ENCODE measurements around the gene FGD6.

FGD6 gene

GRCh38 chr12:95066091-95066855, 151.0 kb downstream of the FGD6 start:
- TF ChIP-seq CTCF (IDR thresholded peaks at IDR 0.05; ENCODE audit: low read depth, low read length, missing control alignments): no peak
- no peak for DNase-seq (ENCODE audit: low read depth)
- H3K4me3 ChIP-seq (ENCODE audit: low read depth, low read length): no peak overlapping the region
- in situ Hi-C loops (cut with HindIII; ENCODE audit: low sequenced_read_pairs): no loop called here

GRCh38 chr12:95060951-95061350, 156.3 kb downstream of the FGD6 start:
- no peak for DNase-seq (ENCODE audit: low read depth)
- TF ChIP-seq CTCF (IDR thresholded peaks at IDR 0.05; ENCODE audit: low read depth, low read length, missing control alignments): no peak
- H3K4me3 ChIP-seq (ENCODE audit: low read depth, low read length): no peak overlapping the region
- in situ Hi-C loops (cut with HindIII; ENCODE audit: low sequenced_read_pairs): loop anchor here (5.0 kb wide), 1 partner anchor 44 kb away; no protein-coding TSS in a partner anchor

GRCh38 chr12:95059984-95060383, 157.3 kb downstream of the FGD6 start:
- H3K4me3 ChIP-seq (ENCODE audit: low read depth, low read length): no peak overlapping the region
- in situ Hi-C loops (cut with HindIII; ENCODE audit: low sequenced_read_pairs): loop anchor here (5.0 kb wide), 1 partner anchor 43 kb away; no protein-coding TSS in a partner anchor
- TF ChIP-seq CTCF (IDR thresholded peaks at IDR 0.05; ENCODE audit: low read depth, low read length, missing control alignments): no peak
- DNase-seq (ENCODE audit: low read depth): no peak

GRCh38 chr12:95057424-95057823, 159.8 kb downstream of the FGD6 start:
- peak; percentile 11 for DNase-seq (ENCODE audit: low read depth)
- no peak overlapping the region for H3K4me3 ChIP-seq (ENCODE audit: low read depth, low read length)
- in situ Hi-C loops (cut with HindIII; ENCODE audit: low sequenced_read_pairs): no loop called here
- TF ChIP-seq CTCF (IDR thresholded peaks at IDR 0.05; ENCODE audit: low read depth, low read length, missing control alignments): no peak

GRCh38 chr12:95055057-95055456, 162.2 kb downstream of the FGD6 start:
- H3K4me3 ChIP-seq (ENCODE audit: low read depth, low read length): no peak overlapping the region
- TF ChIP-seq CTCF (IDR thresholded peaks at IDR 0.05; ENCODE audit: low read depth, low read length, missing control alignments): no peak
- in situ Hi-C loops (cut with HindIII; ENCODE audit: low sequenced_read_pairs): no loop called here
- no peak for DNase-seq (ENCODE audit: low read depth)

- in situ Hi-C loops (cut with HindIII; ENCODE audit: low sequenced_read_pairs): no loop called here
Observed at GRCh38 chr12:95054206-95054605, 163.1 kb downstream of the FGD6 start.

More at GRCh38 chr12:95054206-95054605, 163.1 kb downstream of the FGD6 start:
- no peak overlapping the region for H3K4me3 ChIP-seq (ENCODE audit: low read depth, low read length)
- DNase-seq (ENCODE audit: low read depth): no peak
- no peak for TF ChIP-seq CTCF (IDR thresholded peaks at IDR 0.05; ENCODE audit: low read depth, low read length, missing control alignments)
